ENCODE results near the gene VENTX. TPM values are rescaled to one million over a fixed set of nuclear protein-coding genes. Genes with fewer than 3 reads are reported as not detected.

The VENTX gene
- total and polyA plus RNA-seq, 7 experiments from 2014 or later = 0.85 to 5.7 TPM; not detected in 5

- CTCF ChIA-PET = no interaction called here
- H3K36me3 Mint-ChIP-seq = no peaks in the 10 kb centered on the region
- no peak overlapping the region for H3K4me3 ChIP-seq (ENCODE audit: low read length)
- H3K9me3 Mint-ChIP-seq = peaks cover 0 to 2% (median 0%) of the 10 kb centered on the region in 11 donors
- peak in 1 of 9 donors; percentile 3 for DNase-seq
- no peak overlapping the region for H3K4me3 Mint-ChIP-seq
- H3K27me3 ChIP-seq (ENCODE audit: control insufficient read depth in 2 of 2, insufficient read depth in 2 of 2, low read length in 2 of 2) = no peaks in the 10 kb centered on the region
- intact Hi-C loops (cut with micrococcal nuclease) = no loop called here
- H3K27ac Mint-ChIP-seq = no peak overlapping the region
- no peaks in the 10 kb centered on the region for H3K36me3 ChIP-seq (ENCODE audit: control insufficient read depth in 2 of 3, insufficient read depth in 3 of 3, low read length in 3 of 3)
- POLR2A ChIA-PET = no interaction called here
- H3K4me1 Mint-ChIP-seq = no peaks in the 10 kb centered on the region
- H3K27ac ChIP-seq (ENCODE audit: low read depth, low read length) = no peak overlapping the region
- no peak for ATAC-seq
- H3K9me3 ChIP-seq (ENCODE audit: control insufficient read depth in 2 of 3, low read length in 3 of 3) = no peaks in the 10 kb centered on the region
- no peaks in the 10 kb centered on the region for H3K27me3 Mint-ChIP-seq
- no peaks in the 10 kb centered on the region for H3K4me1 ChIP-seq (ENCODE audit: control insufficient read depth in 2 of 2, insufficient read depth in 2 of 2, low read length in 2 of 2)
Observed at GRCh38 chr10:133201948-133202725, 35.5 kb upstream of the VENTX start.

DNA sequence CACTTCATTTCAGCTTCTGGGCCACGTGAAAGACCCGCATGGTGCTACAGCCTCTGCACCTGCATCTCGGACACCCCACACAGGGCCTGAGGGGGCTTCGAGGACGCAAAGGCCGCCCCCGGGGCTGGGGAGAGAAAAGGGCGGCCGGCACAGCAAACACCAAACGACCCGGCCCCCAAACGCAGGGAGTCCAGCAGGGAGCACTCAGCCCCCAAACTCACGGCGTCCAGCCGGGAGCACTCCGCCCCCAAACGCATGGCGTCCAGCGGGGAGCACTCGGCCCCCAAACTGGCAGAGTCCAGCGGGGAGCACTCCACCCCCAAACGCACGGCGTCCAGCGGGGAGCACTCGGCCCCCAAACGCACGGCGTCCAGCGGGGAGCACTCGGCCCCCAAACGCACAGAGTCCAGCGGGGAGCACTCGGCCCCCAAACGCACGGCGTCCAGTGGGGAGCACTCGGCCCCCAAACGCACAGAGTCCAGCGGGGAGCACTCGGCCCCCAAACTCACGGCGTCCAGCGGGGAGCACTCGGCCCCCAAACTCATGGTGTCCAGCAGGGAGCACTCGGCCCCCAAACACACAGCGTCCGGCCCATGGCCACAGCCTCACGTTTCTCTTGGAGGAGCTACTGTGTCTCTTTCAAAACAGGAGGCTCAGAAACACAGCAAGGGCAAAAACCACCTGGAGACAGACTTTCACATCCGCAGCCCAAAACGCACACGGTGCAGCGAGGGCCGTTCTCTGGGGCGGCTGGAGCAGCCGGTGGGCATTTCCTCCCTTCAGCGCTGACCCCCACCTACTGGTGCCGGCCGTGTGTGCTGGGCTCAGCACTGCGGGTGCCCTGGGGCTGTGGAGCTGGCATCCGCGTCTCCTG, 34.6 kb upstream of the VENTX start:
- Mint-ChIP-seq H3K4me3 (no peak overlapping the region), H3K9me3 (peaks cover 0 to 2% (median 0%) of the 10 kb centered on the region in 11 donors), H3K36me3 (no peaks in the 10 kb centered on the region), H3K27me3 (no peaks in the 10 kb centered on the region), H3K27ac (no peak overlapping the region), H3K4me1 (no peaks in the 10 kb centered on the region)
- no peaks in the 10 kb centered on the region for H3K4me1 ChIP-seq (ENCODE audit: control insufficient read depth in 2 of 2, insufficient read depth in 2 of 2, low read length in 2 of 2)
- H3K36me3 ChIP-seq (ENCODE audit: control insufficient read depth in 2 of 3, insufficient read depth in 3 of 3, low read length in 3 of 3) = no peaks in the 10 kb centered on the region
- H3K4me3 ChIP-seq (ENCODE audit: low read length) = no peak overlapping the region
- no peaks in the 10 kb centered on the region for H3K27me3 ChIP-seq (ENCODE audit: control insufficient read depth in 2 of 2, insufficient read depth in 2 of 2, low read length in 2 of 2)
- no peak overlapping the region for H3K27ac ChIP-seq (ENCODE audit: low read depth, low read length)
- POLR2A ChIA-PET = no interaction called here
- peak in 1 of 9 donors; percentile 1 for DNase-seq
- no peaks in the 10 kb centered on the region for H3K9me3 ChIP-seq (ENCODE audit: control insufficient read depth in 2 of 3, low read length in 3 of 3)
- intact Hi-C loops (cut with micrococcal nuclease) = no loop called here
- no peak for ATAC-seq
- CTCF ChIA-PET = no interaction called here

DNA sequence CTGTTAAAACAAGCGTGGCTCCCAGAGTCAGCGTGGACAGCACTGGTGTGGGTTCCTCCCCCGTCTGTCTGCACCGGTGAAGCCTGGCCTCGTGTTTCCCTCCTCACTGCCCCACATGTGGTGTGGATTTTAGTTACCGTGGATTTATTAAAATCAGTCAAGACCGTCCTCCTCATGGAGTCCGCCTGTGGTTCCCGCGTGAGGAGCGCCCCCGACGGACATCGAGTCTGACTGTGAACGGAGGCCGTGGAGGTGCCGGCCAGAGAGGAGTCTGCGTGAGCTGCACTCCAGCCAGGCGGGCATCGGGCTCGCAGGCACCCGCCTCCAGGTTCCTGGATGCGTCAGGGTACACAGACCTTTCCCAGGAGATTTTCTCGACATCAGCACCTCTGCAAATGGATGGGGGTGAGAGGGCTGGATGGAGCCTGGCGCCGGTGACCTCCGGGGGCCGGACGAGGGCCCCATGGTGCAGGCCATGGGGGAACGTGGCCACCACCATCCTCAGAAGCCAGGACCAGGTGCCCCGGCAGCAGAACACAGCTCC, 33.9 kb upstream of the VENTX start:
- H3K27me3 Mint-ChIP-seq = no peaks in the 10 kb centered on the region
- no peaks in the 10 kb centered on the region for H3K27me3 ChIP-seq (ENCODE audit: control insufficient read depth in 2 of 2, insufficient read depth in 2 of 2, low read length in 2 of 2)
- no peak overlapping the region for H3K27ac Mint-ChIP-seq
- no peaks in the 10 kb centered on the region for H3K9me3 ChIP-seq (ENCODE audit: control insufficient read depth in 2 of 3, low read length in 3 of 3)
- no peak overlapping the region for H3K4me3 Mint-ChIP-seq
- intact Hi-C loops (cut with micrococcal nuclease) = no loop called here
- no peaks in the 10 kb centered on the region for H3K4me1 Mint-ChIP-seq
- H3K27ac ChIP-seq (ENCODE audit: low read depth, low read length) = no peak overlapping the region
- CTCF ChIA-PET = no interaction called here
- POLR2A ChIA-PET = no interaction called here
- no peaks in the 10 kb centered on the region for H3K4me1 ChIP-seq (ENCODE audit: control insufficient read depth in 2 of 2, insufficient read depth in 2 of 2, low read length in 2 of 2)
- no peak overlapping the region for H3K4me3 ChIP-seq (ENCODE audit: low read length)
- ATAC-seq (no peak), DNase-seq (peak in 1 of 9 donors; percentile 3)
- H3K36me3 ChIP-seq (ENCODE audit: control insufficient read depth in 2 of 3, insufficient read depth in 3 of 3, low read length in 3 of 3) = no peaks in the 10 kb centered on the region
- peaks cover 0 to 2% (median 0%) of the 10 kb centered on the region in 11 donors for H3K9me3 Mint-ChIP-seq
- no peaks in the 10 kb centered on the region for H3K36me3 Mint-ChIP-seq

DNA sequence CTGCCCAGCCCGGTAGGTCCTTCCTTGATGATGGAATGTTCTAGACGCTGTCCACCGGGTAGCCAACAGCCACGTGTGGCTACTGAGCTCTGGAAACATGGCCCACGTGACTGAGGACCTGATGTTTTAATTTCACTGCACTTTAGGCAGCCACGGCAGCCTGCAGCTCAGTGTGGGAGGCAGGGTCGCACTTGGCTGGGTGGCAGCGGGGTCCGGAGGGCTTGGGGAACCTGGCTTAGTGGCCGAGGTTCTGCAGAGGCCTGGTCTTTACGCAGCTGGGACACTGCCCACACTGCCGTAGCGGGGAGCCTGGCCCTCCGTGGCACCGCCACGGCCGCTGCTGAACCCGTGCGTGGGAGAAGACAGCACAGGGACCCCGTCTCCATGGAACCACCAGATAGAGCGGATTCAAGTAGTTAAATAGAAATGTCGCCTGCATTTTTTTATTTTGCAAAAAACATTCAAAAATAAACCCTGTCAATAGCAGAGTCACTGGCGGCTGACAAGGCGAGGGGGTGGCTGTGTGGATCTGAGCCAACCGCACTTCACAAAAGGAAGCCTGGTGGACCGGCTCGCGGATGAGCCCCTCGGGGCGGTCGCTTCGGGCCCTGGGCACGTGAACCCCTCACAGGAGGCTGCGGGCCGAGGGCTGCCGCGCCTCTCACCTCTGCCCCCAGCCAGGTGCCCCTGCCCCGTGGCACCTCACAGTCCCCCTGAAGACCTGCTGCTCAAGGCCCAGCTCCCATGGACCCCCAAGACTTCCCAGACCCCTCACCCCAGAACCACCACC, 33.2 kb upstream of the VENTX start:
- H3K9me3 ChIP-seq (ENCODE audit: control insufficient read depth in 2 of 3, low read length in 3 of 3) = no peaks in the 10 kb centered on the region
- H3K27me3 ChIP-seq (ENCODE audit: control insufficient read depth in 2 of 2, insufficient read depth in 2 of 2, low read length in 2 of 2) = no peaks in the 10 kb centered on the region
- H3K27ac Mint-ChIP-seq = no peak overlapping the region
- H3K9me3 Mint-ChIP-seq = peaks cover 0 to 2% (median 0%) of the 10 kb centered on the region in 11 donors
- no peaks in the 10 kb centered on the region for H3K4me1 ChIP-seq (ENCODE audit: control insufficient read depth in 2 of 2, insufficient read depth in 2 of 2, low read length in 2 of 2)
- H3K4me1 Mint-ChIP-seq = no peaks in the 10 kb centered on the region
- H3K4me3 Mint-ChIP-seq = no peak overlapping the region
- intact Hi-C loops (cut with micrococcal nuclease) = no loop called here
- ChIA-PET POLR2A (no interaction called here), CTCF (interaction anchor here (0.6 kb wide), 1 partner anchor 186 kb away, joined by 8 read pairs; no protein-coding TSS in a partner anchor)
- H3K27me3 Mint-ChIP-seq = no peaks in the 10 kb centered on the region
- ATAC-seq = no peak
- H3K4me3 ChIP-seq (ENCODE audit: low read length) = no peak overlapping the region
- H3K27ac ChIP-seq (ENCODE audit: low read depth, low read length) = no peak overlapping the region
- no peaks in the 10 kb centered on the region for H3K36me3 Mint-ChIP-seq
- peak in 1 of 9 donors; percentile 3 for DNase-seq
- H3K36me3 ChIP-seq (ENCODE audit: control insufficient read depth in 2 of 3, insufficient read depth in 3 of 3, low read length in 3 of 3) = no peaks in the 10 kb centered on the region

DNA sequence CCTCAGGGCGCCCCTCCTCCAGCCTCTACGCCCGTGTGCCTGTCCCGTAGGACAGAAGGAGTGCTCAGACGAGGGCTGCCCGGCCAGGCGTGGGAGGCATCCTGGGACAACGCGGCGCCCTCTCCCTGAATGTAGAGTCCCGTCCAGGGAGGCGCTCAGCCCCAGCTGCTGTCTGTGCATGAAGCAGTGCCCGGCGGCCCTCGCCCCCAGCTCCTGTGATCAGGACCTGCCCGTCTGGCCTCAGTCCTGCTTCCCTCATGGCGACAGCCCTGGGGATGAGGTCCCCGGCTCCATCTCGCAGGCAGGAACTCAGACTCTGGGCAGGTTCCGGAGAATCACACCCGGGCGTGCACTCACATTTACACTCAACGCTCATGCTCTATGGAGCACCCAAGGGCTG, 32.5 kb upstream of the VENTX start:
- ATAC-seq (no peak), DNase-seq (peak in 1 of 9 donors; percentile 6)
- no peaks in the 10 kb centered on the region for H3K9me3 ChIP-seq (ENCODE audit: control insufficient read depth in 2 of 3, low read length in 3 of 3)
- Mint-ChIP-seq H3K9me3 (peaks cover 0 to 2% (median 0%) of the 10 kb centered on the region in 11 donors), H3K4me1 (no peaks in the 10 kb centered on the region), H3K36me3 (no peaks in the 10 kb centered on the region), H3K27me3 (no peaks in the 10 kb centered on the region), H3K4me3 (no peak overlapping the region), H3K27ac (no peak overlapping the region)
- CTCF ChIA-PET = interaction anchor here (0.6 kb wide), 1 partner anchor 185 kb away, joined by 8 read pairs; no protein-coding TSS in a partner anchor
- no peaks in the 10 kb centered on the region for H3K27me3 ChIP-seq (ENCODE audit: control insufficient read depth in 2 of 2, insufficient read depth in 2 of 2, low read length in 2 of 2)
- intact Hi-C loops (cut with micrococcal nuclease) = no loop called here
- no peaks in the 10 kb centered on the region for H3K36me3 ChIP-seq (ENCODE audit: control insufficient read depth in 2 of 3, insufficient read depth in 3 of 3, low read length in 3 of 3)
- POLR2A ChIA-PET = no interaction called here
- H3K27ac ChIP-seq (ENCODE audit: low read depth, low read length) = no peak overlapping the region
- H3K4me1 ChIP-seq (ENCODE audit: control insufficient read depth in 2 of 2, insufficient read depth in 2 of 2, low read length in 2 of 2) = no peaks in the 10 kb centered on the region
- H3K4me3 ChIP-seq (ENCODE audit: low read length) = no peak overlapping the region

DNA sequence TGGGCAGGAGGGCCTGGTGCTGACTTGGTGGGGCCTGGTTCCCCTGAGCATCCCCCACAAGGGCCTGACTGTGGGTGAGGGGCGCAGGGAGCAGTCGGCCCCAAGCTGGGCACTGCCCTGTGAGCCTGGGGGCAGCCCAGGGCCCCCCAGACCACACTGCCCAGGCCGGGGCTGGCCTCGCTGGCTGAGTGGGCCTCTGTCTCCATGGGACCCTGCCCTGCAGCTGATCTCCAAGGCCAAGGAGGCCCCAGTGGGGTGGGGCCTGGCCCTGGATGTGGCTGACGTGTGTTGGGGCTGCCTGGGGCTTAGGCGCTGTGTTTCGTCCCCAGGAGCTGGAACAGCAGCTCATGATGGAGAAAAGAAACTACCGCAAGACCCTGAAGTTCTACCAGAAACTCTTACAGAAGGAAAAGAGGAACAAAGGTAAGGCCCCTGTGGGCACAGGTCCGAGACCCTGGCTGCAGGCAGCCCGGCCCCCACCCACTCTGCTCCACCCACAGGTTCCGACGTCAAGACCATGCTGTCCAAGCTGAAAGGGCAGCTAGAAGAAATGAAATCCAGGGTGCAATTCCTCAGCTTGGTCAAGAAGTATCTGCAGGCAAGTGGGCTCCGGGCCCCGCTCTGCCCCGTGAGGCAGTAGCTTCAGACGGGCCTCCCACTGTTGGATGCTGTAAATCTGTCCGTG, 31.2 kb upstream of the VENTX start:
- POLR2A ChIA-PET = interaction anchor here (0.6 kb wide), 1 partner anchor 56 kb away, joined by 3 read pairs; no protein-coding TSS in a partner anchor
- peaks cover 0 to under 1% (median 0%) of the 10 kb centered on the region in 5 donors for H3K27me3 Mint-ChIP-seq
- H3K4me1 Mint-ChIP-seq = peaks cover 0 to 4% (median 0%) of the 10 kb centered on the region in 7 donors
- Histone ChIP-seq H3K36me3 (ENCODE audit: control insufficient read depth in 2 of 3, insufficient read depth in 3 of 3, low read length in 3 of 3) (no peaks in the 10 kb centered on the region), H3K4me1 (ENCODE audit: control insufficient read depth in 2 of 2, insufficient read depth in 2 of 2, low read length in 2 of 2) (no peaks in the 10 kb centered on the region), H3K27ac (ENCODE audit: low read depth, low read length) (no peak overlapping the region), H3K9me3 (ENCODE audit: control insufficient read depth in 2 of 3, low read length in 3 of 3) (no peaks in the 10 kb centered on the region), H3K27me3 (ENCODE audit: control insufficient read depth in 2 of 2, insufficient read depth in 2 of 2, low read length in 2 of 2) (no peaks in the 10 kb centered on the region), H3K4me3 (ENCODE audit: low read length) (no peak overlapping the region)
- intact Hi-C loops (cut with micrococcal nuclease) = no loop called here
- DNase-seq (peak in 1 of 9 donors; percentile 2), ATAC-seq (no peak)
- H3K27ac Mint-ChIP-seq = no peak overlapping the region
- H3K9me3 Mint-ChIP-seq = no peaks in the 10 kb centered on the region
- H3K4me3 Mint-ChIP-seq = no peak overlapping the region
- no peaks in the 10 kb centered on the region for H3K36me3 Mint-ChIP-seq
- CTCF ChIA-PET = no interaction called here
